Upper lobe of left lung (tissue), 4 donors: ENCODE measurements around the gene DSCAM.

Experiments used
- EP300 ChIP-seq, 4 donors: sonication (generic); formaldehyde crosslinking; IDR thresholded peaks; one replicate each; pipeline ENCODE4 v1.5.1; 2017; ENCODE audit warnings: antibody characterized with exemption in 4 of 4, control low read depth in 2 of 4
- POLR2A ChIP-seq, 4 donors: fragments of 450-650 bp; IDR thresholded peaks; one replicate each; pipeline ENCODE4 v1.5.1; 2016 to 2017; ENCODE audit warnings: antibody characterized with exemption in 4 of 4, mild to moderate bottlenecking in 2 of 4
- POLR2AphosphoS5 ChIP-seq, 2 donors: sonication (generic); formaldehyde crosslinking; IDR thresholded peaks; one replicate each; pipeline ENCODE4 v1.5.1; 2017; ENCODE audit warnings: antibody characterized with exemption in 2 of 2
- TF ChIP-seq, protein P1 (sequence below), 6 experiments: fragments of 450-650 bp in 4 of 6; fragments of 200-600 bp in 2 of 6; sonication (generic) in 2 of 6; IDR thresholded peaks; one replicate each; pipeline ENCODE4 v1.5.1; 2016 to 2019; ENCODE audit warnings: antibody characterized with exemption in 6 of 6

DNA sequence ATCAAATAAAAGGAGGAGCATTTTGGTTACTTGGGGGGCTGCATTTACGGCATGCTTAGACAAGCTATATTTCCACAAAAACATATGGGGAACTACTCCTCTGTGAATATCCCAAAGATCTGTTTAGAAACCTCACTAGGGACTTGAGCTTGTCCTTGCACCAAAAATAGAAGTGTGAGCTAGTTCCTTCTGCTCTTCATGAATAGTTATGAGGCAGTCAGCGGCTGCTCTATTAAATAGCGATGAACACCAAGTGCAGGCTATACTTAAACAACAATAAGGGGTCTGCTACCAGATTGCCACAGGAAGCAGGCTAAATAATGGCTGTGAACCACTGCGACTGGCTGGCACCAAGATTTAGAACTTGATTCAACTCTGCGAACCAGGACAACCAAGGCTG lies 789.6 kb downstream of the DSCAM start:
- TF ChIP-seq, protein P1, sequence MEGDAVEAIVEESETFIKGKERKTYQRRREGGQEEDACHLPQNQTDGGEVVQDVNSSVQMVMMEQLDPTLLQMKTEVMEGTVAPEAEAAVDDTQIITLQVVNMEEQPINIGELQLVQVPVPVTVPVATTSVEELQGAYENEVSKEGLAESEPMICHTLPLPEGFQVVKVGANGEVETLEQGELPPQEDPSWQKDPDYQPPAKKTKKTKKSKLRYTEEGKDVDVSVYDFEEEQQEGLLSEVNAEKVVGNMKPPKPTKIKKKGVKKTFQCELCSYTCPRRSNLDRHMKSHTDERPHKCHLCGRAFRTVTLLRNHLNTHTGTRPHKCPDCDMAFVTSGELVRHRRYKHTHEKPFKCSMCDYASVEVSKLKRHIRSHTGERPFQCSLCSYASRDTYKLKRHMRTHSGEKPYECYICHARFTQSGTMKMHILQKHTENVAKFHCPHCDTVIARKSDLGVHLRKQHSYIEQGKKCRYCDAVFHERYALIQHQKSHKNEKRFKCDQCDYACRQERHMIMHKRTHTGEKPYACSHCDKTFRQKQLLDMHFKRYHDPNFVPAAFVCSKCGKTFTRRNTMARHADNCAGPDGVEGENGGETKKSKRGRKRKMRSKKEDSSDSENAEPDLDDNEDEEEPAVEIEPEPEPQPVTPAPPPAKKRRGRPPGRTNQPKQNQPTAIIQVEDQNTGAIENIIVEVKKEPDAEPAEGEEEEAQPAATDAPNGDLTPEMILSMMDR (IDR thresholded peaks at IDR 0.05), result no peak
- TF ChIP-seq EP300 (IDR thresholded peaks at IDR 0.05) (no peak), POLR2A (IDR thresholded peaks at IDR 0.05) (no peak), POLR2AphosphoS5 (IDR thresholded peaks at IDR 0.05) (no peak)
